Smooth muscle cell (in vitro differentiated cells): Measurements from ENCODE around the gene USP6NL. TPM values are rescaled to one million over a fixed set of nuclear protein-coding genes. Genes with fewer than 3 reads are reported as not detected.
A peak's percentile ranks its signal among the peaks of the same experiment; 100 is the strongest.

Source experiments
- DNase-seq: peaks from one replicate; lab custom pipeline; 2025; ENCODE audit not compliant: unreplicated experiment; lab: John Stamatoyannopoulos, UW
- H2AFZ ChIP-seq: fragments of 200-600 bp; sonication (generic); 2 replicates; pipeline ENCODE4 v1.6.0; 2016; ENCODE audit warnings: antibody characterized with exemption, low read depth, mild to moderate bottlenecking
- H3F3A ChIP-seq: fragments of 200-600 bp; sonication (generic); 2 replicates; pipeline ENCODE4 v1.6.0; 2017; ENCODE audit warnings: antibody characterized with exemption, low read depth
- H3K27ac ChIP-seq: fragments of 200-600 bp; sonication (generic); 2 replicates; pipeline ENCODE4 v1.5.1; 2016; ENCODE audit warnings: low read depth, mild to moderate bottlenecking
- H3K27me3 ChIP-seq: fragments of 200-600 bp; sonication (generic); 2 replicates; pipeline ENCODE4 v1.6.1; 2016; ENCODE audit warnings: low read depth, mild to moderate bottlenecking
- H3K36me3 ChIP-seq: fragments of 200-600 bp; sonication (generic); 2 replicates; pipeline ENCODE4 v1.5.1; 2016; ENCODE audit warnings: low read depth
- H3K4me1 ChIP-seq: fragments of 200-600 bp; sonication (generic); 2 replicates; pipeline ENCODE4 v1.5.1; 2016; ENCODE audit warnings: low read depth
- H3K4me2 ChIP-seq: fragments of 200-600 bp; sonication (generic); 2 replicates; pipeline ENCODE4 v1.6.0; 2016; ENCODE audit warnings: mild to moderate bottlenecking
- H3K4me3 ChIP-seq: fragments of 200-600 bp; sonication (generic); 2 replicates; pipeline ENCODE4 v1.5.1; 2016; ENCODE audit warnings: mild to moderate bottlenecking
- H3K79me2 ChIP-seq: fragments of 200-600 bp; sonication (generic); 2 replicates; pipeline ENCODE4 v1.6.0; 2016; ENCODE audit warnings: low read depth, mild to moderate bottlenecking
- H3K9ac ChIP-seq: fragments of 200-600 bp; sonication (generic); 2 replicates; pipeline ENCODE4 v1.6.0; 2016; ENCODE audit warnings: low read depth
- H3K9me3 ChIP-seq: fragments of 200-600 bp; sonication (generic); replicated peaks from 2 replicates; pipeline ENCODE4 v1.5.1; 2016; ENCODE audit warnings: low read depth
- H4K20me1 ChIP-seq: fragments of 200-600 bp; sonication (generic); 2 replicates; pipeline ENCODE4 v1.6.0; 2016; ENCODE audit warnings: low read depth
- CTCF ChIP-seq: fragments of 200-600 bp; sonication (generic); IDR thresholded peaks from 2 replicates; pipeline ENCODE4 v1.5.1; 2017; ENCODE audit warnings: borderline replicate concordance, mild to moderate bottlenecking, antibody characterized with exemption; ENCODE audit not compliant: insufficient read depth, poor library complexity, severe bottlenecking
- WGBS: methylation state at CpG from one replicate; pipeline ENCODE4 v1.1.7; 2016; ENCODE audit warnings: low lambda C conversion rate; 5-methylcytosine and 5-hydroxymethylcytosine counted together
- polyA plus RNA-seq: library from polyadenylated mRNA; unstranded; fragments of >200 nt; fragmentation: Nextera tagmentation; extraction: Ambion mirVana; gene quantifications from 2 replicates; pipeline ENCODE4 v1.2.1, GENCODE V29; 2016
- total RNA-seq: library from RNA; depleted of rRNA; stranded (reverse); fragments of >200 nt; gene quantifications from 2 replicates; pipeline ENCODE4 v1.2.3, GENCODE V29; 2014

Gene USP6NL
- total and polyA plus RNA-seq, 2 experiments from 2014 or later: 12.0 to 32.8 TPM

DNA sequence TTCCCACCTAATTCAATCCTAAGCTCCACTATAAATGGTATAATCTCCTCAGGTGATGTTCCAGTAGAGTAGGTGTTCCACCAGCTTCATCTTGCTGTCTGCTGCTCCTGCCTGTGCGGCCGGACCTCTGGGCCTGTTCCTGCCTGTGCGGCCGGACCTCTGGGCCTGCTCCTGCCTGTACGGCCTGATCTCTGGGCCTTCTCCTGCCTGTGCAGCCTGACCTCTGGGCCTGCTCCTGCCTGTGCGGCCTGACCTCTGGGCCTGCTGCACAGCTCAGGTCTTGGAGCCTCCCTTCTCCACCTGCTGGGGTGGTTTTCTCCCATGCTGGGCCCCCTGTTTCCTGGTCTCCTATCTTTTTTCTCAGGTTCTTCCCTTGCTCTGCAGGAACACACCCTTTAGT lies 117.8 kb downstream of the USP6NL start:
- no peaks in the 10 kb centered on the region for H3K27me3 ChIP-seq
- H3K27ac ChIP-seq: no peak overlapping the region
- no peak for DNase-seq
- no peak overlapping the region for H3K4me3 ChIP-seq
- H3K9ac ChIP-seq: no peak overlapping the region
- WGBS: 98% methylated on average over 6 of the region's 6 CpGs
- H4K20me1 ChIP-seq: peaks cover 9% of the 10 kb centered on the region
- H2AFZ ChIP-seq: no peak overlapping the region
- H3K4me2 ChIP-seq: no peak overlapping the region
- H3K9me3 ChIP-seq: no peaks in the 10 kb centered on the region
- H3F3A ChIP-seq: no peaks in the 10 kb centered on the region
- TF ChIP-seq CTCF: no peak
- no peaks in the 10 kb centered on the region for H3K4me1 ChIP-seq
- no peaks in the 10 kb centered on the region for H3K79me2 ChIP-seq
- no peaks in the 10 kb centered on the region for H3K36me3 ChIP-seq

- no peaks in the 10 kb centered on the region for H3K27me3 ChIP-seq
- no peak overlapping the region for H2AFZ ChIP-seq
- DNase-seq: no peak
- no peaks in the 10 kb centered on the region for H3K36me3 ChIP-seq
- peaks cover under 1% of the 10 kb centered on the region for H4K20me1 ChIP-seq
- no peaks in the 10 kb centered on the region for H3F3A ChIP-seq
- H3K27ac ChIP-seq: peak overlapping the region; percentile 53
- no peaks in the 10 kb centered on the region for H3K79me2 ChIP-seq
- H3K4me1 ChIP-seq: no peaks in the 10 kb centered on the region
- no peaks in the 10 kb centered on the region for H3K9me3 ChIP-seq
- TF ChIP-seq CTCF: no peak
- WGBS: 62% methylated on average over 2 of the region's 2 CpGs
- H3K9ac ChIP-seq: no peak overlapping the region
- no peak overlapping the region for H3K4me3 ChIP-seq
- H3K4me2 ChIP-seq: no peak overlapping the region
Measured at GRCh38 chr10:11491087-11491486, 120.4 kb downstream of the USP6NL start.

GRCh38 chr10:11489591-11489990 lies 121.9 kb downstream of the USP6NL start:
- H3K4me2 ChIP-seq: no peak overlapping the region
- H3K4me3 ChIP-seq: no peak overlapping the region
- no peaks in the 10 kb centered on the region for H4K20me1 ChIP-seq
- no peak overlapping the region for H3K9ac ChIP-seq
- 91% methylated on average over 2 of the region's 2 CpGs for WGBS
- H3K4me1 ChIP-seq: no peaks in the 10 kb centered on the region
- TF ChIP-seq CTCF: no peak
- H3F3A ChIP-seq: no peaks in the 10 kb centered on the region
- no peak overlapping the region for H2AFZ ChIP-seq
- H3K36me3 ChIP-seq: no peaks in the 10 kb centered on the region
- DNase-seq: no peak
- H3K79me2 ChIP-seq: no peaks in the 10 kb centered on the region
- no peaks in the 10 kb centered on the region for H3K9me3 ChIP-seq
- H3K27me3 ChIP-seq: no peaks in the 10 kb centered on the region
- H3K27ac ChIP-seq: no peak overlapping the region

DNA sequence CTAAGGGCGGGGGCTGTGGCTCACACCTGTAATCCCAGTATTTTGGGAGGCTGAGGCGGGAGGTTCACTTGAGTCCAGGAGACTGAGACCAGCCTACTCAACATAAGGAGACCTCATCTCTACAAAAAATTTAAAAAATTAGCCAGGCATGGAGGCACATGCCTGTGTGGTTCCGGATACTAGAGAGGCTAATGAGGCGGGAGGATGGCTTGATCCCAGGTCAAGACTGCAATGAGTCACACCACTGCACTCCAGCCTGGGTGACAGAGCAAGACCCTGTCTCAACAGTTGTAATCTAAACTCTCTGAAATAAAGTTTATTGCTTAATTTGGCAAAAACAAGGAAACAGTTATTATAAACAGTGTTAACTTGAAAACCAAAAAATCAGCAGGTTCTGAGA lies 123.3 kb downstream of the USP6NL start:
- no peaks in the 10 kb centered on the region for H3K36me3 ChIP-seq
- no peak for DNase-seq

More for the DNA sequence above, 123.3 kb downstream of the USP6NL start:
- H3K4me3 ChIP-seq: no peak overlapping the region
- H3K27ac ChIP-seq: no peak overlapping the region
- H4K20me1 ChIP-seq: no peaks in the 10 kb centered on the region
- no peaks in the 10 kb centered on the region for H3K79me2 ChIP-seq
- no peaks in the 10 kb centered on the region for H3K9me3 ChIP-seq
- H3F3A ChIP-seq: no peaks in the 10 kb centered on the region
- H3K9ac ChIP-seq: no peak overlapping the region
- TF ChIP-seq CTCF: no peak
- no peaks in the 10 kb centered on the region for H3K27me3 ChIP-seq
- H2AFZ ChIP-seq: no peak overlapping the region
- no peaks in the 10 kb centered on the region for H3K4me1 ChIP-seq
- no peak overlapping the region for H3K4me2 ChIP-seq
- WGBS: 79% methylated on average over 4 of the region's 4 CpGs
